PC-9 (cell line): ENCODE measurements around the gene CADM4.

ENCODE experiments used
- EZH2 ChIP-seq: fragments of 200-600 bp; sonication (generic); IDR thresholded peaks from 2 replicates; pipeline ENCODE4 v1.8.0; 2017; ENCODE audit warnings: antibody characterized with exemption, low read depth
- TF ChIP-seq, protein P1 (sequence below): fragments of 200-600 bp; sonication (generic); conservative IDR thresholded peaks from 2 replicates; pipeline ENCODE4 v1.6.1; 2017; ENCODE audit warnings: mixed run types, antibody characterized with exemption, mild to moderate bottlenecking, moderate library complexity

GRCh38 chr19:43610493-43610892, 29.2 kb downstream of the CADM4 start:
- TF ChIP-seq EZH2: no peak
- TF ChIP-seq, protein P1, sequence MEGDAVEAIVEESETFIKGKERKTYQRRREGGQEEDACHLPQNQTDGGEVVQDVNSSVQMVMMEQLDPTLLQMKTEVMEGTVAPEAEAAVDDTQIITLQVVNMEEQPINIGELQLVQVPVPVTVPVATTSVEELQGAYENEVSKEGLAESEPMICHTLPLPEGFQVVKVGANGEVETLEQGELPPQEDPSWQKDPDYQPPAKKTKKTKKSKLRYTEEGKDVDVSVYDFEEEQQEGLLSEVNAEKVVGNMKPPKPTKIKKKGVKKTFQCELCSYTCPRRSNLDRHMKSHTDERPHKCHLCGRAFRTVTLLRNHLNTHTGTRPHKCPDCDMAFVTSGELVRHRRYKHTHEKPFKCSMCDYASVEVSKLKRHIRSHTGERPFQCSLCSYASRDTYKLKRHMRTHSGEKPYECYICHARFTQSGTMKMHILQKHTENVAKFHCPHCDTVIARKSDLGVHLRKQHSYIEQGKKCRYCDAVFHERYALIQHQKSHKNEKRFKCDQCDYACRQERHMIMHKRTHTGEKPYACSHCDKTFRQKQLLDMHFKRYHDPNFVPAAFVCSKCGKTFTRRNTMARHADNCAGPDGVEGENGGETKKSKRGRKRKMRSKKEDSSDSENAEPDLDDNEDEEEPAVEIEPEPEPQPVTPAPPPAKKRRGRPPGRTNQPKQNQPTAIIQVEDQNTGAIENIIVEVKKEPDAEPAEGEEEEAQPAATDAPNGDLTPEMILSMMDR: no peak
